H9 (cell line): ENCODE measurements around the gene PLCH1. TPM values are rescaled to one million over a fixed set of nuclear protein-coding genes. Genes with fewer than 3 reads are reported as not detected.

ENCODE experiments used
- DNase-seq: peaks from one replicate; pipeline ENCODE4 v3.0.0-alpha.2; 2017
- H2AFZ ChIP-seq: one replicate; pipeline ENCODE4 v1.6.1; 2013; ENCODE audit warnings: mild to moderate bottlenecking, low read length, control low read depth, moderate library complexity
- H2AK5ac ChIP-seq: 2 replicates; pipeline ENCODE4 v1.6.1; 2013; ENCODE audit warnings: low read length, control low read depth, mixed read lengths; ENCODE audit not compliant: insufficient read length
- H2BK120ac ChIP-seq: one replicate; pipeline ENCODE4 v1.6.1; 2013; ENCODE audit warnings: low read depth, mild to moderate bottlenecking, low read length, control low read depth, inconsistent platforms; ENCODE audit not compliant: poor library complexity, severe bottlenecking
- H2BK12ac ChIP-seq: 2 replicates; pipeline ENCODE4 v1.6.1; 2013; ENCODE audit warnings: low read length, control low read depth, mixed read lengths, low read depth; ENCODE audit not compliant: insufficient read length
- H2BK15ac ChIP-seq: 2 replicates; pipeline ENCODE4 v1.6.1; 2013; ENCODE audit warnings: low read depth, low read length, control low read depth
- H2BK20ac ChIP-seq: one replicate; pipeline ENCODE4 v1.6.1; 2013; ENCODE audit warnings: low read depth, mild to moderate bottlenecking, low read length, control low read depth, inconsistent platforms; ENCODE audit not compliant: poor library complexity, severe bottlenecking
- H2BK5ac ChIP-seq: 2 replicates; pipeline ENCODE4 v1.6.1; 2013; ENCODE audit warnings: low read length, control low read depth, mixed read lengths; ENCODE audit not compliant: insufficient read length
- H3K14ac ChIP-seq: 2 replicates; pipeline ENCODE4 v1.6.1; 2013; ENCODE audit warnings: low read length, control low read depth; ENCODE audit not compliant: insufficient read depth
- H3K18ac ChIP-seq: 2 replicates; pipeline ENCODE4 v1.6.1; 2013; ENCODE audit warnings: low read depth, mild to moderate bottlenecking, mixed read lengths, low read length, control low read depth; ENCODE audit not compliant: insufficient read length
- H3K23ac ChIP-seq: 2 replicates; pipeline ENCODE4 v1.6.1; 2013; ENCODE audit warnings: low read length, control low read depth, mixed read lengths, low read depth; ENCODE audit not compliant: insufficient read length
- H3K23me2 ChIP-seq: 2 replicates; pipeline ENCODE4 v1.6.1; 2013; ENCODE audit warnings: low read depth, mild to moderate bottlenecking, mixed read lengths, low read length, control low read depth; ENCODE audit not compliant: insufficient read length, poor library complexity, severe bottlenecking
- H3K27ac ChIP-seq: 2 replicates; pipeline ENCODE4 v1.5.1; 2013; ENCODE audit warnings: low read length, control low read depth, mixed read lengths, low read depth; ENCODE audit not compliant: insufficient read length
- H3K27me3 ChIP-seq: 2 replicates; pipeline ENCODE4 v1.6.1; 2013; ENCODE audit warnings: low read length, control low read depth, inconsistent platforms; ENCODE audit not compliant: insufficient read depth
- H3K4ac ChIP-seq: 2 replicates; pipeline ENCODE4 v1.6.1; 2013; ENCODE audit warnings: low read depth, mild to moderate bottlenecking, control low read depth, inconsistent platforms, low read length, moderate library complexity
- H3K4me1 ChIP-seq: 2 replicates; pipeline ENCODE4 v1.6.1; 2013; ENCODE audit warnings: low read length, control low read depth, inconsistent platforms; ENCODE audit not compliant: insufficient read depth
- H3K4me2 ChIP-seq: 2 replicates; pipeline ENCODE4 v1.6.1; 2013; ENCODE audit warnings: low read length, control low read depth, mixed read lengths; ENCODE audit not compliant: insufficient read length, insufficient read depth
- H3K56ac ChIP-seq: 2 replicates; pipeline ENCODE4 v1.6.1; 2013; ENCODE audit warnings: low read depth, mild to moderate bottlenecking, mixed read lengths, low read length, control low read depth; ENCODE audit not compliant: insufficient read length
- H3K79me1 ChIP-seq: 2 replicates; pipeline ENCODE4 v1.6.1; 2013; ENCODE audit warnings: low read depth, mild to moderate bottlenecking, moderate library complexity, low read length, control low read depth, inconsistent platforms; ENCODE audit not compliant: insufficient read depth, poor library complexity, severe bottlenecking
- H3K79me2 ChIP-seq: 2 replicates; pipeline ENCODE4 v1.6.1; 2013; ENCODE audit warnings: low read length, control low read depth, inconsistent platforms; ENCODE audit not compliant: insufficient read depth
- H3K9ac ChIP-seq: 2 replicates; pipeline ENCODE4 v1.6.1; 2013; ENCODE audit warnings: low read length, control low read depth, mixed read lengths; ENCODE audit not compliant: insufficient read length; ENCODE audit errors: extremely low read depth
- H3K9me3 ChIP-seq: one replicate; pipeline ENCODE4 v1.6.1; 2013; ENCODE audit warnings: low read depth, low read length, inconsistent platforms; ENCODE audit not compliant: control insufficient read depth
- H3T11ph ChIP-seq: one replicate; pipeline ENCODE4 v1.6.1; 2013; ENCODE audit warnings: mild to moderate bottlenecking, low read length, control low read depth, inconsistent platforms
- H4K20me1 ChIP-seq: one replicate; pipeline ENCODE4 v1.6.1; 2013; ENCODE audit not compliant: control insufficient read depth, insufficient read length, insufficient read depth
- H4K5ac ChIP-seq: 2 replicates; pipeline ENCODE4 v1.6.1; 2013; ENCODE audit warnings: low read depth, mild to moderate bottlenecking, mixed read lengths, low read length, control low read depth; ENCODE audit not compliant: insufficient read length
- H4K8ac ChIP-seq: replicated peaks from 2 replicates; pipeline ENCODE4 v1.6.1; 2013; ENCODE audit warnings: low read length, control low read depth, mixed read lengths, low read depth; ENCODE audit not compliant: insufficient read length
- H4K91ac ChIP-seq: 2 replicates; pipeline ENCODE4 v1.6.1; 2013; ENCODE audit warnings: low read depth, mild to moderate bottlenecking, moderate library complexity, mixed read lengths, low read length, control low read depth; ENCODE audit not compliant: insufficient read length
- H3K27ac Mint-ChIP-seq, 3 experiments: 2 replicates in 2 of 3; 3 replicates in 1 of 3; pipeline ENCODE4 v1.8.0; 2020 to 2021; ENCODE audit warnings: mixed read lengths in 3 of 3, mild to moderate bottlenecking in 1 of 3, moderate library complexity in 1 of 3
- H3K27me3 Mint-ChIP-seq: 2 replicates; pipeline ENCODE4 v1.8.0; 2021; ENCODE audit warnings: low read depth, mild to moderate bottlenecking, moderate library complexity, mixed read lengths
- H3K36me3 Mint-ChIP-seq, 3 experiments: 2 replicates in 2 of 3; 3 replicates in 1 of 3; pipeline ENCODE4 v1.8.0; 2020 to 2021; ENCODE audit warnings: low read depth in 3 of 3, mixed read lengths in 3 of 3; ENCODE audit not compliant: insufficient read depth in 1 of 3
- H3K4me1 Mint-ChIP-seq, 2 experiments: 2 replicates each; pipeline ENCODE4 v1.8.0; 2020; ENCODE audit warnings: mixed read lengths in 2 of 2
- H3K4me3 Mint-ChIP-seq, 2 experiments: 2 replicates in 1 of 2; 3 replicates in 1 of 2; pipeline ENCODE4 v1.8.0; 2020 to 2021; ENCODE audit warnings: mild to moderate bottlenecking in 2 of 2, mixed read lengths in 2 of 2, moderate library complexity in 1 of 2
- H3K9me3 Mint-ChIP-seq, 2 experiments: 2 replicates in 1 of 2; 3 replicates in 1 of 2; pipeline ENCODE4 v1.8.0; 2020; ENCODE audit warnings: mild to moderate bottlenecking in 2 of 2, mixed read lengths in 2 of 2, moderate library complexity in 1 of 2
- WGBS: extraction: QIAGEN DNeasy Blood & Tissue Kit; methylation state at CpG from one replicate; pipeline ENCODE4 v1.1.7; 2013; ENCODE audit warnings: missing lambda C conversion rate, low lambda C conversion rate, mixed read lengths; ENCODE audit not compliant: insufficient read length; ENCODE audit errors: extremely low coverage; 5-methylcytosine and 5-hydroxymethylcytosine counted together
- total RNA-seq: library from RNA; stranded (reverse); gene quantifications from 2 replicates; pipeline ENCODE4 v1.2.1, GENCODE V29; 2021
- TF ChIP-seq, protein P1 (sequence below): fragments of 200-600 bp; sonication (generic); conservative IDR thresholded peaks from 3 replicates; pipeline ENCODE4 v1.8.0; 2021; ENCODE audit warnings: antibody characterized with exemption, mild to moderate bottlenecking

Gene PLCH1
- total RNA-seq, 1 experiment from 2014 or later, result 19.0 TPM

DNA sequence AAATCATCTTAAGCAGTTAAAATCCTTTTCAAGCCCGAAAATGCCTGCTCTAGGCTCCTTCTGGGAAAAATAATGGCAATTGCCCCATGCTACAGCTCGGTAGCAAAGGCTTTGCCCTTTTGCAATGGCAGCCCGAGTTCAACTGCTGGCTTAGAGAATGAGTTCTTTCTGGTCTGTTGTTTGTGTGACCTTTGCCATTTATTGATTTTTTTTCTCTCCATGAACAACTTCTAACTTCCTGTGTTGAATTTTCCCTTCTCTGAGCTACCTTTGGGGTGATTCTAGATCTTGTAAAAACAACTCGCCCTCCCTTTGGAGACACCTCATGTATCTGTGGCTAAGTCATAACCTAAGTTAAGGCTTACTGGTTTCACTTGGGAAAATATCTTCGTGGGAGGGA lies 139.3 kb downstream of the PLCH1 start:
- Histone ChIP-seq H3K23me2 (no peaks in the 10 kb centered on the region), H3K14ac (no peak overlapping the region), H3T11ph (no peak overlapping the region), H4K91ac (no peak overlapping the region), H3K4ac (no peak overlapping the region), H2BK15ac (no peak overlapping the region), H3K27me3 (no peaks in the 10 kb centered on the region), H2BK20ac (no peak overlapping the region), H2BK5ac (no peak overlapping the region), H2AFZ (no peak overlapping the region), H3K27ac (no peak overlapping the region), H3K4me2 (no peak overlapping the region), H3K79me1 (no peaks in the 10 kb centered on the region), H4K20me1 (no peaks in the 10 kb centered on the region), H3K79me2 (0 out of 2 replicates have a peak, but pooled peaks cover 2% of the 10 kb centered on the region), H3K18ac (no peak overlapping the region), H2AK5ac (no peak overlapping the region), H3K4me1 (no peaks in the 10 kb centered on the region), H3K9me3 (no peaks in the 10 kb centered on the region), H3K9ac (no peak overlapping the region), H3K23ac (no peak overlapping the region), H3K56ac (no peak overlapping the region), H2BK12ac (no peak overlapping the region), H4K8ac (no peak overlapping the region), H4K5ac (no peak overlapping the region), H2BK120ac (no peak overlapping the region)
- no peaks in the 10 kb centered on the region for H3K27me3 Mint-ChIP-seq
- no peaks in the 10 kb centered on the region; a peak in 1 of 5 replicates for H3K9me3 Mint-ChIP-seq
- H3K4me1 Mint-ChIP-seq, result peaks cover 30 to 36% of the 10 kb centered on the region in 2 experiments
- WGBS, result no CpG with 5 or more reads among the region's 5 CpGs
- no peak overlapping the region for H3K4me3 Mint-ChIP-seq
- DNase-seq, result no peak
- peaks cover 0 to 8% (median 0%) of the 10 kb centered on the region in 3 experiments; a peak in 4 of 7 replicates for H3K36me3 Mint-ChIP-seq
- H3K27ac Mint-ChIP-seq, result no peak overlapping the region
- TF ChIP-seq, protein P1, sequence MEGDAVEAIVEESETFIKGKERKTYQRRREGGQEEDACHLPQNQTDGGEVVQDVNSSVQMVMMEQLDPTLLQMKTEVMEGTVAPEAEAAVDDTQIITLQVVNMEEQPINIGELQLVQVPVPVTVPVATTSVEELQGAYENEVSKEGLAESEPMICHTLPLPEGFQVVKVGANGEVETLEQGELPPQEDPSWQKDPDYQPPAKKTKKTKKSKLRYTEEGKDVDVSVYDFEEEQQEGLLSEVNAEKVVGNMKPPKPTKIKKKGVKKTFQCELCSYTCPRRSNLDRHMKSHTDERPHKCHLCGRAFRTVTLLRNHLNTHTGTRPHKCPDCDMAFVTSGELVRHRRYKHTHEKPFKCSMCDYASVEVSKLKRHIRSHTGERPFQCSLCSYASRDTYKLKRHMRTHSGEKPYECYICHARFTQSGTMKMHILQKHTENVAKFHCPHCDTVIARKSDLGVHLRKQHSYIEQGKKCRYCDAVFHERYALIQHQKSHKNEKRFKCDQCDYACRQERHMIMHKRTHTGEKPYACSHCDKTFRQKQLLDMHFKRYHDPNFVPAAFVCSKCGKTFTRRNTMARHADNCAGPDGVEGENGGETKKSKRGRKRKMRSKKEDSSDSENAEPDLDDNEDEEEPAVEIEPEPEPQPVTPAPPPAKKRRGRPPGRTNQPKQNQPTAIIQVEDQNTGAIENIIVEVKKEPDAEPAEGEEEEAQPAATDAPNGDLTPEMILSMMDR, result no peak
